Brain pericyte (primary cell): Measurements from ENCODE around the gene TTC16.
"Not testable (repeated sequence)": the region's sequence is repeated elsewhere in the genome, so short reads cannot be mapped to it uniquely, and the experiment has no call there.

Experiments used
- DNase-seq: peaks from one replicate; pipeline ENCODE4 v3.0.0-alpha.2; 2012; ENCODE audit warnings: low read depth, low spot score

TTC16 gene

GRCh38 chr9:127744398-127745110, 28.7 kb downstream of the TTC16 start:
- no peak for DNase-seq

GRCh38 chr9:127746959-127747569, 31.2 kb downstream of the TTC16 start:
- no peak for DNase-seq

DNA sequence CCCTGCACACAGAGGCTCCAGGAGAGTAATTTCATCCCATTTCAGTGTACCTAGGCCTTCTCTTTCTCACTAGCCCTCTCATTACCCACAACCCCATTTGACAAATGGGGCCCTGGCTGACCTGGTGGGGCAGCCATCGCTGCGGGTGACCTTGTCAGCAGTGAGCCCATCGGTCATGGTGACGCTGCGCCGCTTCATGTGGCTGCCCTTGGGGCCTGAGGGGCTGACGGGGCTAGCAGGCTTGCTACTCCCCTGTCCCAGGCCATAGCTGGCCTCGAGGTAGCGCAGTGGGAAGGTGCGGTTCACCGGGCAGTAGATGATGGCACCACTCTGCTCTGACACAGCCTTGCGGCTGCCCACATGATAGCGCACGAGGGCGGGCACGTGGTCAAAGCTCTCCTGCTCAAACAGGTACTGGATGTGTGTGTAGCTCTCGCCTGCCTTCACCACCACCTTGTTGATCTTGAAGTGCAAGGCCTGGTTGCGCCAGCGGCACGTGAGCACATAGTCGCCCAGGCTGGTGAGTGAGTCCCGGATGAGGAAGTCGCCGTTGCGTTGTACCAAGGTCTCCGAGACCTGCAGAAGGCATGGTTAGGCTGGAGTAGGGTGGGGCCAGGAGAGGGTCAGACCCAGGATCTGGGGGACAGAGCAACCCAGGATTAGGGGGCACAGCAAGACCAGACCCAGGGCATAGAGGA, 33.4 kb downstream of the TTC16 start:
- DNase-seq: no peak

GRCh38 chr9:127751269-127752054, 35.6 kb downstream of the TTC16 start:
- no peak for DNase-seq

DNA sequence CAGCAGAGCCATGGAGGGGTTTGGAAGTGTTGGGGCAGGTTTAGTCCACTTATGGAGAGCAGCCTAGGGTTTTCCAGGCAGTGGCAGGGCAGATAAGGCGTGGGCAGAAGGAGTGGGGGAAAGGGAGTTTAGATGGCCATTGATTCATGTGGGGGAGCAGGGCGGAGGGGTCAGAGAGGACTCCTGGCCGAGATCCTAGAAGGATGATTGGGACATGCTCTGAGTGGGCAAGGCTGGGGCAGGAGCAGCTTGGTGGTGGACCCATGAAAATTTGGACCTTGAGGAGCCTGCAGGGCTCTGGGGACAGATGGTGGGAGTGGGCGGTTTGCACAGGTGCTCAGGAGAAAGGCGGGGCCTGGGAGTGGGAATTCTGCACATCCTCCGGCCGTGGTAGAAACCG, 37.3 kb downstream of the TTC16 start:
- DNase-seq: no peak

- no peak for DNase-seq
Observed at GRCh38 chr9:127753622-127754021, 37.7 kb downstream of the TTC16 start.

DNA sequence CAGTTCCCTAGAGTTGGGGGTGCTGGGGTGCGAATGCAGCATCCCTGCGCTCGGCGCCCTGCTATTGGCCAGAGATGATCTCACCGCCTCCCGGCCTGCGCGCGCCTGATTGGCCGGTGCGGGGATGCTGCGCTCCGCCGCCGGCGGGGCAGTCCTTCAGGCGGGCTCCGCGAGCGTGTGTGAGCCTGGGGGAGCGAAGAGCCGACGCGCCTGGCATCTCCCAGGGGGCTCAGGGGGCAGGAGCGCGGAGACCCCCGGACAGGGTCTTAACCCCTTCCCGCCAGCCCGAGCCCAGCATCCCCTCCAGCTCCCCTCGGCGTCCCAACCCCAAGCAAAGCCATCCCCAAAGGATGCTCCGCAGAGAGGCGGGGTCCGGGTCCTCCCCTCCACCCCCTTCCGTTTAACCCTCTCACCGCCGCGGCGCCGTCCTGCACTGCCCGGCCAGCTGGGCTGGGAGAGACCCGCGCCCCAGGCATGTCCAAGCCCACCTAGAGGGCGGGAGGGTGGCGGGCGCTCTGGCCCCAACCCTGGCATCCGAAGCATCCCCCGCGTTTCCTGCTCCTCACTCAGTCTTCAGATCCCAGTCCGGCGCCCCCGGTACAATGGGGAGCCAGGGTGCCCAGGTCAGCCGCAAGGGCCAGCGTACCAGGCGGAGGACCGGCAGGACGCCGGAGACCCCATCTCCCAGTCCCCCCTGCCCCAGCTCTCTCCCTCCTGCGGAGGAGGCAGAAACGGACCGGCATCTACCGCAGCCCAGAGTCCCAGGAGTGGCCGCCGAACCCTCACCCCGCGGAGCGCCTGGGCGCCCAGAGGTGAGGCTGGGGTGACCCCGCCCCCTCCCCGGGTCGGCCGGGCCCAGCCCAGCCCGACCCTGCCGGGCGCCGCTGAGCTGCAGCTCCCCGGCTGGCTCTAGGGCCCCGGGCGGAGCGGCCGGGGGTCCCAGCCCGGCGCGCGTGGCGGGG, 38.5 kb downstream of the TTC16 start:
- no peak for DNase-seq

- DNase-seq: no peak
Observed at GRCh38 chr9:127755061-127756060, 39.5 kb downstream of the TTC16 start.

DNA sequence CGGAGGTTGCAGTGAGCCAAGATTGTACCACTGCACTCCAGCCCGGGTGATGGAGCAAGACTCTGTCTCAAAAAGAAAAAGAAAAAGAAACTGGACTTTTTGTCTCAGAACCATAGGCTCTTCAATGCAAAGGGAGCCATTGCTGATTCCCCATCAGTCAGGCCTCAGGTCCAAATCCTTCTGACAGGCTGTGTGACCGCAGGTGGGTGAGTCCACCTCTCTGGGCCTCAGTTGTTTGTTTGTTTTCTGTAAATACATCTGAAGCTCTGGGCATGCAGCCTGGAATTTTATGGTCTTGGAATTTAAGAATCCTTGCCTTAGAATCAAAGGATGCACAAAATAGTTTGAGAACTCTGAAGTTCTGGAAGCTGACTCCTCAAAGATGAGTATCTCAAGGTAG, 40.4 kb downstream of the TTC16 start:
- no peak for DNase-seq

- not testable (repeated sequence) for DNase-seq
Observed at GRCh38 chr9:127756776-127757175, 40.9 kb downstream of the TTC16 start.

GRCh38 chr9:127758843-127759242, 43.0 kb downstream of the TTC16 start:
- no peak for DNase-seq

- DNase-seq: no peak
Observed at GRCh38 chr9:127761061-127761460, 45.2 kb downstream of the TTC16 start.

DNA sequence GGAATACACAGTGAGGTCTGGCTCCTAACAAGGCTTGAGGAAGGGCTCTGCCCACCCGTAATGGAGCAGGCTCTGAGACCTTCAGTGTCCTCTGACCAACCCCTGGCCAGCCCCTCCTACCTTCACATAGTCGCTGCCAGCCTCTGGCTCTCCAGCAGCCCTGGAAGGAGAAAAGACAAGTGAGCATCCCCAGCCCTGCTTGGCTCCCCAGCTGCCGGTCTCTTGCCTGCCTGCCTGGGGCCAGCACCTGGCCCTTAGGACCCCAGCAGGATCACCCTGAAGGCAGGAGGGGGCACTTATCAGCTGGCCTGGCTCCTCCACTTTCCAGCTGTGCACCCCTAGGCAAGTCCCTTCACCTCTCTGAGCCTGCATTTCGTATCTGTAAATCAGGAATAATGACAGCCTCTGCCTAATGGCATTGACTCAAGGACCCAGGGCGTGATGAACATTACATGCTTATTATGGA, 45.6 kb downstream of the TTC16 start:
- no peak for DNase-seq

- no peak for DNase-seq
Observed at GRCh38 chr9:127762111-127762676, 46.3 kb downstream of the TTC16 start.

DNA sequence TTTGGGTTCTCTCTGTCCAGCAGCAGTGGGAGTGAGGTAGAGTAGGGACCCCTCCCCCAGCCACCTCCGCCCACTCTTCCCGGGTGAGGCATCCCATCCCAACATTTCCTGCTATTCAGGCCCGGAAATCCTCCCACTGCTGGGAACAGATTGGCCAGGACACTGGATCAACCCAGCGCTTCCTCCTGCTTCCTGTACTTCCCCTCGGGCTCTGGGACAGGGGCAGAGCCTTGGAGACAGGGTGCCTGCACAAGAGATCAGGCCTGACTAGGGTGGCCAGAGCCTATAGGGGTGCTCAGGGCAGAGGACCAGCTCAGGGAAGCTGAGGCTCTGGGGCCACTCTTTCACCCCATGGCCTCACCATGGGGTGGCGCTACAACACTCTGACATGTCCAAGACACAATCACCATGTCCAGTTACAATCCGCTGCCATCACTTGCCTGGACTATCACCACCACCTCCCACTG, 48.1 kb downstream of the TTC16 start:
- DNase-seq: no peak

- DNase-seq: no peak
Observed at GRCh38 chr9:127765418-127765817, 49.5 kb downstream of the TTC16 start.

- no peak for DNase-seq
Observed at GRCh38 chr9:127767410-127767809, 51.5 kb downstream of the TTC16 start.

GRCh38 chr9:127767909-127768331, 52.0 kb downstream of the TTC16 start:
- DNase-seq: peak; percentile 83

GRCh38 chr9:127768698-127769097, 52.8 kb downstream of the TTC16 start:
- DNase-seq: no peak
